ENCODE data around the gene ZNF467.

GRCh38 chr7:149719912-149720335 lies 53.5 kb downstream of the ZNF467 start:
- TF ChIP-seq CTCF (IDR thresholded peaks at IDR 0.05) (no peak), ZFX (IDR thresholded peaks at IDR 0.05; ENCODE audit: borderline replicate concordance) (no peak)

Measured in 22Rv1 (cell line).